ENCODE measurements around the gene NSF.

Gene NSF

DNA sequence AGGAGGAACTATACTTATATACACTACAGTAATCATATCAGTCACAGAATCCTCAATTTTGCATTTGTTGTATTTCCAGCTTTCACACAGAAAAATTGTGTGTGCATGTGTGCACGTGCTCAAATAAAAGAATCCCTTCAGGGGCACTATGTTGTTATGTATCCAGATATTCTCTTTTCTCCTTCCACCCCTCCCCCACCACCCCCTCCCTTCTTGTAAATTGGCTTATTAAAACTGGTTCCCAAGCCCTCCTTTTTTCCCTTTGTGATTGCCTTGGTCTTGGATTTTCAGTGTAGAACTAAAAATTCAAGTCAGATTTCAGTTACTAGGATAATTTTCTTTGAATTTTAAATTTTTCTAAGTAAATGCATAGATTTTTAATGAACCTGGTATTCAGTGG is 141.7 kb downstream of the NSF start:
- Histone ChIP-seq H3K79me2 (ENCODE audit: control insufficient read depth, low read length) (no peaks in the 10 kb centered on the region), H3K4me2 (ENCODE audit: low read length) (no peak overlapping the region), H3K27ac (ENCODE audit: low read depth, low read length) (no peak overlapping the region), H3K9me3 (ENCODE audit: control insufficient read depth, insufficient read depth, low read length) (no peaks in the 10 kb centered on the region), H3K9me2 (replicated peaks; ENCODE audit: control insufficient read depth, low read length) (no peaks in the 10 kb centered on the region), H3K27me3 (ENCODE audit: control insufficient read depth, low read length) (no peaks in the 10 kb centered on the region), H3K4me1 (ENCODE audit: control insufficient read depth, low read length) (peaks cover 21% of the 10 kb centered on the region), H3K4me3 (ENCODE audit: low read length) (no peak overlapping the region), H3K36me3 (ENCODE audit: control insufficient read depth, low read length) (peaks cover 15% of the 10 kb centered on the region; the same call in 1 of the 2 replicates), H3F3A (ENCODE audit: control insufficient read depth, insufficient read depth) (peaks cover 7% of the 10 kb centered on the region; the same call in 1 of the 2 replicates), H4K20me1 (ENCODE audit: control insufficient read depth, insufficient read depth, low read depth, low read length) (no peaks in the 10 kb centered on the region)
- TF ChIP-seq, protein P1, sequence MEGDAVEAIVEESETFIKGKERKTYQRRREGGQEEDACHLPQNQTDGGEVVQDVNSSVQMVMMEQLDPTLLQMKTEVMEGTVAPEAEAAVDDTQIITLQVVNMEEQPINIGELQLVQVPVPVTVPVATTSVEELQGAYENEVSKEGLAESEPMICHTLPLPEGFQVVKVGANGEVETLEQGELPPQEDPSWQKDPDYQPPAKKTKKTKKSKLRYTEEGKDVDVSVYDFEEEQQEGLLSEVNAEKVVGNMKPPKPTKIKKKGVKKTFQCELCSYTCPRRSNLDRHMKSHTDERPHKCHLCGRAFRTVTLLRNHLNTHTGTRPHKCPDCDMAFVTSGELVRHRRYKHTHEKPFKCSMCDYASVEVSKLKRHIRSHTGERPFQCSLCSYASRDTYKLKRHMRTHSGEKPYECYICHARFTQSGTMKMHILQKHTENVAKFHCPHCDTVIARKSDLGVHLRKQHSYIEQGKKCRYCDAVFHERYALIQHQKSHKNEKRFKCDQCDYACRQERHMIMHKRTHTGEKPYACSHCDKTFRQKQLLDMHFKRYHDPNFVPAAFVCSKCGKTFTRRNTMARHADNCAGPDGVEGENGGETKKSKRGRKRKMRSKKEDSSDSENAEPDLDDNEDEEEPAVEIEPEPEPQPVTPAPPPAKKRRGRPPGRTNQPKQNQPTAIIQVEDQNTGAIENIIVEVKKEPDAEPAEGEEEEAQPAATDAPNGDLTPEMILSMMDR (IDR thresholded peaks at IDR 0.05; ENCODE audit: low read depth, low read length, poor library complexity, severe bottlenecking), result no peak
- no peak for TF ChIP-seq EZH2phosphoT487 (IDR thresholded peaks at IDR 0.05; ENCODE audit: borderline replicate concordance, low read length)

DNA sequence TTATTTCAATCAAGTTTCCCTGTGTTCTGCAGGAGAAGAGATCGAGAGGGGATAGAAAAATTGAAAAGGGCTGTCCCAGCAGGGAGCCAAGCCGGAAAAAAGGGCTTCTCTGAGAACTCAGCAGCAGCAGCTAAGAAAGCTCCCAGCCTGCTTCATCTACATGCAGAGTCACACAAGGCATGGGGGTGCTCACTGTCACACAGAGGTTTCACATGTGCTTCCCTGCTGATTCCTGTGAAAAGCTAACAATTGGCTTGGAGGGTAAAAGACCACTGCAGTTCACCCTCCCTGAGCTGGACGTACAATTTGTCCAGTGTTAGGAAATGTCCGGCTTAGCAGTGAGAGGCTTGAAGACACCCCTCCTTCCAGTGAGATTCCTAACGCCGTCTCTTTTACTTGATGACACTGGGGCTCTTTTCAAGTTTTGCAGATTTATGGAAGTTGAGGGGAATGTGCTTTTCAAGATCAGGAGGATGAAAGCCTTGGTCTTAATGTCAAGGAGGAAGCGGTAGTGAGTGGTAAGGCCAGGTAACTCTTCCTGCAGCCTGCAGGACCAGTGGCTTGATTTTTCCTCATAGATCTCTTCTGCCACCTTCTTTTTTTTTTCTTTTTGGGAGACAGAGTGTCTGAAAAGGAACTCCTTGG is 142.4 kb downstream of the NSF start:
- Histone ChIP-seq H4K20me1 (ENCODE audit: control insufficient read depth, insufficient read depth, low read depth, low read length) (no peaks in the 10 kb centered on the region), H3K36me3 (ENCODE audit: control insufficient read depth, low read length) (peaks cover 14% of the 10 kb centered on the region; the same call in 1 of the 2 replicates), H3K79me2 (ENCODE audit: control insufficient read depth, low read length) (no peaks in the 10 kb centered on the region), H3K27me3 (ENCODE audit: control insufficient read depth, low read length) (no peaks in the 10 kb centered on the region), H3K9me2 (replicated peaks; ENCODE audit: control insufficient read depth, low read length) (no peaks in the 10 kb centered on the region), H3K4me2 (ENCODE audit: low read length) (no peak overlapping the region), H3F3A (ENCODE audit: control insufficient read depth, insufficient read depth) (peaks cover 7% of the 10 kb centered on the region; the same call in 1 of the 2 replicates), H3K27ac (ENCODE audit: low read depth, low read length) (no peak overlapping the region), H3K4me3 (ENCODE audit: low read length) (no peak overlapping the region), H3K9me3 (ENCODE audit: control insufficient read depth, insufficient read depth, low read length) (no peaks in the 10 kb centered on the region), H3K4me1 (ENCODE audit: control insufficient read depth, low read length) (peaks cover 26% of the 10 kb centered on the region)
- TF ChIP-seq, protein P1 (IDR thresholded peaks at IDR 0.05; ENCODE audit: low read depth, low read length, poor library complexity, severe bottlenecking), result no peak
- no peak for TF ChIP-seq EZH2phosphoT487 (IDR thresholded peaks at IDR 0.05; ENCODE audit: borderline replicate concordance, low read length)

DNA sequence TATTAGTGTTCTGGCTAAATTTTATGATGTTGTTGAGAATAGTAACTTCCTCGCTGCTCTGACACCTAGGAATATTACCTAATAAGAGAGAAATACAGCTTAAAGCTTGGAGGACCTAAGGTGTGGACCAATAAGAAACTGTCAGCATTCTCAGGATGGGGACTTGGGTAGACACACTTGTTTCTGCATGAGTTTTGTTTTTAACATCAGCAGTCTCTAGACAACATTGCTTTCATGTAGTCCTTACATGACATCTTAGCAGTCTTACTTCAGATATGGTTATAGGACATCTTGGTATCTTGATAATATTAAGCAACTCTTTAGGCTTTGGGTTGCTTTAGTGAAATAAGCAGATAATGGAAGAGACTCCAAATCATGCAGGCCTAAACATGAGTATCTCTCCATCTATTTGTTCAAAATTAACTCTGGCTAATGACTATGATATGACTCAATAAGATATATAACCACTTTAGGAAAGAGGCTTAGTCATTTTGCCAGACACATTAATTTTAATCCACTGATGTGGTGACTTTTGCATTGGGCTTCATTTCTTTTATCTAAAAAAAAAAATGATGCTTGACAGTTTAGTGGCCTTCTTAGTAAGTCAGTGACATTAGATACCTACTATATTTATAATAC is 143.5 kb downstream of the NSF start:
- Histone ChIP-seq H3K4me1 (ENCODE audit: control insufficient read depth, low read length) (peaks cover 26% of the 10 kb centered on the region), H3K36me3 (ENCODE audit: control insufficient read depth, low read length) (peaks cover 11% of the 10 kb centered on the region; the same call in 1 of the 2 replicates), H3K4me2 (ENCODE audit: low read length) (no peak overlapping the region), H4K20me1 (ENCODE audit: control insufficient read depth, insufficient read depth, low read depth, low read length) (no peaks in the 10 kb centered on the region), H3F3A (ENCODE audit: control insufficient read depth, insufficient read depth) (peaks cover 7% of the 10 kb centered on the region; the same call in 1 of the 2 replicates), H3K27me3 (ENCODE audit: control insufficient read depth, low read length) (no peaks in the 10 kb centered on the region), H3K4me3 (ENCODE audit: low read length) (no peak overlapping the region), H3K79me2 (ENCODE audit: control insufficient read depth, low read length) (no peaks in the 10 kb centered on the region), H3K9me2 (replicated peaks; ENCODE audit: control insufficient read depth, low read length) (no peaks in the 10 kb centered on the region), H3K27ac (ENCODE audit: low read depth, low read length) (no peak overlapping the region), H3K9me3 (ENCODE audit: control insufficient read depth, insufficient read depth, low read length) (no peaks in the 10 kb centered on the region)
- no peak for TF ChIP-seq EZH2phosphoT487 (IDR thresholded peaks at IDR 0.05; ENCODE audit: borderline replicate concordance, low read length)
- TF ChIP-seq, protein P1 (IDR thresholded peaks at IDR 0.05; ENCODE audit: low read depth, low read length, poor library complexity, severe bottlenecking), result no peak
